GM21723 (cell line): ENCODE results near the gene UVRAG.
"Not testable (repeated sequence)": the region's sequence is repeated elsewhere in the genome, so short reads cannot be mapped to it uniquely, and the experiment has no call there.

Experiments
- ATAC-seq: cut with Tn5 transposase; IDR thresholded peaks from one replicate; pipeline ENCODE4 v1.9.1; 2021; ENCODE audit warnings: mild to moderate bottlenecking, moderate library complexity; ENCODE audit not compliant: unreplicated experiment

The UVRAG gene

GRCh38 chr11:76048763-76049162 lies 233.8 kb downstream of the UVRAG start:
- ATAC-seq = no peak

- no peak for ATAC-seq
These were observed 234.5 kb downstream of the UVRAG start for GRCh38 chr11:76049511-76049910.

- no peak for ATAC-seq
These were observed 236.9 kb downstream of the UVRAG start for GRCh38 chr11:76051937-76052336.

- no peak for ATAC-seq
These were observed 239.3 kb downstream of the UVRAG start for GRCh38 chr11:76054330-76054729.

- ATAC-seq = no peak
These were observed 241.9 kb downstream of the UVRAG start for GRCh38 chr11:76056876-76057275.

- ATAC-seq = not testable (repeated sequence)
These were observed 245.5 kb downstream of the UVRAG start for GRCh38 chr11:76060475-76061036.

- ATAC-seq = peak; percentile 98
These were observed 247.7 kb downstream of the UVRAG start for GRCh38 chr11:76062733-76063132.

- no peak for ATAC-seq
These were observed 249.2 kb downstream of the UVRAG start for GRCh38 chr11:76064192-76064591.

- ATAC-seq = no peak
These were observed 252.1 kb downstream of the UVRAG start for GRCh38 chr11:76067099-76067498.

- ATAC-seq = no peak
These were observed 254.0 kb downstream of the UVRAG start for GRCh38 chr11:76069001-76069400.

- ATAC-seq = no peak
These were observed 256.1 kb downstream of the UVRAG start for GRCh38 chr11:76071090-76071489.

- no peak for ATAC-seq
These were observed 258.7 kb downstream of the UVRAG start for GRCh38 chr11:76073724-76074123.

- no peak for ATAC-seq
These were observed 259.4 kb downstream of the UVRAG start for GRCh38 chr11:76074148-76075095.

- no peak for ATAC-seq
These were observed 260.7 kb downstream of the UVRAG start for GRCh38 chr11:76075716-76076115.

- ATAC-seq = not testable (repeated sequence)
These were observed 261.2 kb downstream of the UVRAG start for GRCh38 chr11:76076253-76076652.

GRCh38 chr11:76076749-76077148 lies 261.7 kb downstream of the UVRAG start:
- ATAC-seq = no peak

- no peak for ATAC-seq
These were observed 262.7 kb downstream of the UVRAG start for GRCh38 chr11:76077575-76078150.

- not testable (repeated sequence) for ATAC-seq
These were observed 266.1 kb downstream of the UVRAG start for GRCh38 chr11:76081084-76081483.

GRCh38 chr11:76083563-76084451 lies 268.8 kb downstream of the UVRAG start:
- ATAC-seq = no peak

- no peak for ATAC-seq
These were observed 270.3 kb downstream of the UVRAG start for GRCh38 chr11:76085270-76085669.
